Uterus (tissue), 4 donors: ENCODE data around the gene ZRANB3. TPM values are rescaled to one million over a fixed set of nuclear protein-coding genes. Genes with fewer than 3 reads are reported as not detected.
"Not testable (repeated sequence)": the region's sequence is repeated elsewhere in the genome, so short reads cannot be mapped to it uniquely, and the experiment has no call there.

Experiments used
- DNase-seq, 2 donors: peaks; one replicate each; pipeline ENCODE4 v3.0.0-alpha.2; 2019 to 2020
- H3K27ac ChIP-seq, 2 donors: fragments of 200-600 bp; sonication (generic); 1 replicate in 1 of 2; 2 replicates in 1 of 2; pipeline ENCODE4 v1.5.1; 2016 to 2018
- H3K27me3 ChIP-seq, 2 donors: fragments of 200-600 bp; sonication (generic); one replicate each; pipeline ENCODE4 v1.5.1; 2018 to 2019; ENCODE audit warnings: control low read depth in 1 of 2
- H3K36me3 ChIP-seq, 2 donors: fragments of 200-600 bp; sonication (generic); one replicate each; pipeline ENCODE4 v1.5.1; 2019; ENCODE audit warnings: control low read depth in 1 of 2
- H3K4me1 ChIP-seq, 2 donors: fragments of 200-600 bp; sonication (generic); one replicate each; pipeline ENCODE4 v1.5.1; 2018 to 2019; ENCODE audit warnings: control low read depth in 1 of 2
- H3K4me3 ChIP-seq, 2 donors: fragments of 200-600 bp; sonication (generic); 1 replicate in 1 of 2; 2 replicates in 1 of 2; pipeline ENCODE4 v1.5.1; 2018 to 2019; ENCODE audit warnings: mild to moderate bottlenecking in 1 of 2
- H3K9me3 ChIP-seq, 2 donors: fragments of 200-600 bp; sonication (generic); one replicate each; pipeline ENCODE4 v1.5.1; 2019; ENCODE audit warnings: control low read depth in 1 of 2
- POLR2A ChIP-seq, 2 donors: fragments of 450-650 bp; IDR thresholded peaks; one replicate each; pipeline ENCODE4 v1.6.1; 2016; ENCODE audit warnings: antibody characterized with exemption in 2 of 2, mild to moderate bottlenecking in 1 of 2, moderate library complexity in 1 of 2
- intact Hi-C: fragments of 100-400 bp; cut with DNase I; formaldehyde crosslinking; loops from one replicate; pipeline ENCODE4 v1.15.1; 2023; ENCODE audit warnings: low total_unique reads
- total RNA-seq, 4 donors: library from RNA; depleted of rRNA in 3 of 4; stranded (reverse); fragments of >200 nt in 3 of 4; gene quantifications; one replicate each; pipeline versions ENCODE4 v1.1.0 to v1.2.4, GENCODE V29; 2014 to 2023
- TF ChIP-seq, protein P1 (sequence below), 4 experiments: fragments of 200-600 bp in 2 of 4; fragments of 450-650 bp in 2 of 4; sonication (generic) in 2 of 4; IDR thresholded peaks; one replicate each; pipeline ENCODE4 v1.5.1; 2016 to 2019; ENCODE audit warnings: antibody characterized with exemption in 4 of 4, mild to moderate bottlenecking in 2 of 4, moderate library complexity in 1 of 4
- donor health status: DM: yes; HTN: yes; CAD: no.

ZRANB3 gene
- total RNA-seq, 4 donors from 2014 or later = 1.8 to 24.3 (median 5.5) TPM

DNA sequence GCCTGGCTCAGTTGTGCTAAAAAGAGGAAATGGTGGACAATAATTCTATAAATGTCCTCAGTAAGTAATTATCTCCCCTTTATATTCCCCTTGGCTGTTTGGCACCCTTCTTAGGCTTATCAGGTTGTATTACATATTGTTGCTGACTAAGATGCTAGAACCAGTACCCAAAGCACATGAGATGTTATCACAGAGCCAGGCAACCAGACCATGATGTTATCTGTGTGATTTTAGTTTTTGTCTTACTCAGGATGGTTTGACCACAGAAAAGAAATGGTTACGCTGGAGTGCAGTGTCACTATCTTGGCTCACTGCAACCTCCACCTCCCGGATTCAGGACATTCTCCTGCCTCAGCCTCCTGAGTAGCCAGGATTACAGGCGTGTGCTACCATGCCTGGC is 15.4 kb upstream of the ZRANB3 start:
- intact Hi-C loops = no loop called here
- no peak for DNase-seq
- H3K4me3 ChIP-seq = no peak overlapping the region
- H3K36me3 ChIP-seq = no peaks in the 10 kb centered on the region
- H3K27ac ChIP-seq = no peak overlapping the region
- no peaks in the 10 kb centered on the region for H3K9me3 ChIP-seq
- no peaks in the 10 kb centered on the region for H3K4me1 ChIP-seq
- TF ChIP-seq POLR2A (IDR thresholded peaks at IDR 0.05) = no peak
- TF ChIP-seq, protein P1, sequence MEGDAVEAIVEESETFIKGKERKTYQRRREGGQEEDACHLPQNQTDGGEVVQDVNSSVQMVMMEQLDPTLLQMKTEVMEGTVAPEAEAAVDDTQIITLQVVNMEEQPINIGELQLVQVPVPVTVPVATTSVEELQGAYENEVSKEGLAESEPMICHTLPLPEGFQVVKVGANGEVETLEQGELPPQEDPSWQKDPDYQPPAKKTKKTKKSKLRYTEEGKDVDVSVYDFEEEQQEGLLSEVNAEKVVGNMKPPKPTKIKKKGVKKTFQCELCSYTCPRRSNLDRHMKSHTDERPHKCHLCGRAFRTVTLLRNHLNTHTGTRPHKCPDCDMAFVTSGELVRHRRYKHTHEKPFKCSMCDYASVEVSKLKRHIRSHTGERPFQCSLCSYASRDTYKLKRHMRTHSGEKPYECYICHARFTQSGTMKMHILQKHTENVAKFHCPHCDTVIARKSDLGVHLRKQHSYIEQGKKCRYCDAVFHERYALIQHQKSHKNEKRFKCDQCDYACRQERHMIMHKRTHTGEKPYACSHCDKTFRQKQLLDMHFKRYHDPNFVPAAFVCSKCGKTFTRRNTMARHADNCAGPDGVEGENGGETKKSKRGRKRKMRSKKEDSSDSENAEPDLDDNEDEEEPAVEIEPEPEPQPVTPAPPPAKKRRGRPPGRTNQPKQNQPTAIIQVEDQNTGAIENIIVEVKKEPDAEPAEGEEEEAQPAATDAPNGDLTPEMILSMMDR (IDR thresholded peaks at IDR 0.05) = no peak
- no peaks in the 10 kb centered on the region for H3K27me3 ChIP-seq

DNA sequence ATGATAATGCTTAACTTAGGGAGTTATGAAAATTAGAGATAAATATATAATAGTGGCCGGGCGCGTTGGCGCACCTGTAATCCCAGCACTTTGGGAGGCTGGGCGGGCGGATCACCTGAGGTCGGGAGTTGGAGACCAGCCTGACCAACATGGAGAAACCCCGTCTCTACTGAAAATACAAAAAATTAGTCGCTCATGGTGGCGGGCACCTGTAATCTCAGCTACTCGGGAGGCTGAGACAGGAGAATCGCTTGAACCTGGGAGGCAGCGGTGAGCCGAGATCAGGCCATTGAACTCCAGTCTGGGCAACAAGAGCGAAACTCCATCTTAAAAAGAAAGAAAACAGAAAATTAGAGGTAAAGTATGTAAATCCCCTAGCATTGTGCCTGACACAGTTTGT is 2.5 kb upstream of the ZRANB3 start:
- DNase-seq, H3K27ac ChIP-seq, H3K4me1 ChIP-seq, intact Hi-C loops, H3K4me3 ChIP-seq, H3K9me3 ChIP-seq, H3K27me3 ChIP-seq, H3K36me3 ChIP-seq: not testable (repeated sequence)

DNA sequence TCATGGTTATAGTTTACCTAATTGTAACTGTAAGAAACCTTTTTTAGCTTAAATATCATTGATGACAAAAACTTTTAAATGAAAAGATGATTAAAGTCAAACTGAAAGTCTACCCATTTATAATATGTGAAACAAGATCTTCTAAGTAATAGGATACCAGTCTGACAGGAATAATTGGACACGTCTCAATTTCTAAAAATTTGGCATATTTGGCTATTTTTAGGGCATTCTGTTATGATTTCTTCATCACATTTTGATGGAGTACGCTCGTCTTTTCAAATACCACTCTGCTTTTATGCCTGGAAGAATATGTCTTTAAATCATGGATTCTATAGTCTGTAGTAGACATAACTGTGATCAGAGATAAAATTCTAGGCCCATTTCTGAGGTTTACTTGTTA is 1.6 kb upstream of the ZRANB3 start:
- Histone ChIP-seq H3K27me3 (no peaks in the 10 kb centered on the region), H3K9me3 (no peaks in the 10 kb centered on the region), H3K4me1 (peaks cover 0 to 3% of the 10 kb centered on the region in 2 donors), H3K27ac (no peak overlapping the region), H3K4me3 (no peak overlapping the region), H3K36me3 (no peaks in the 10 kb centered on the region)
- intact Hi-C loops = no loop called here
- DNase-seq = no peak
- TF ChIP-seq POLR2A (IDR thresholded peaks at IDR 0.05) = no peak
- TF ChIP-seq, protein P1 (IDR thresholded peaks at IDR 0.05) = no peak

DNA sequence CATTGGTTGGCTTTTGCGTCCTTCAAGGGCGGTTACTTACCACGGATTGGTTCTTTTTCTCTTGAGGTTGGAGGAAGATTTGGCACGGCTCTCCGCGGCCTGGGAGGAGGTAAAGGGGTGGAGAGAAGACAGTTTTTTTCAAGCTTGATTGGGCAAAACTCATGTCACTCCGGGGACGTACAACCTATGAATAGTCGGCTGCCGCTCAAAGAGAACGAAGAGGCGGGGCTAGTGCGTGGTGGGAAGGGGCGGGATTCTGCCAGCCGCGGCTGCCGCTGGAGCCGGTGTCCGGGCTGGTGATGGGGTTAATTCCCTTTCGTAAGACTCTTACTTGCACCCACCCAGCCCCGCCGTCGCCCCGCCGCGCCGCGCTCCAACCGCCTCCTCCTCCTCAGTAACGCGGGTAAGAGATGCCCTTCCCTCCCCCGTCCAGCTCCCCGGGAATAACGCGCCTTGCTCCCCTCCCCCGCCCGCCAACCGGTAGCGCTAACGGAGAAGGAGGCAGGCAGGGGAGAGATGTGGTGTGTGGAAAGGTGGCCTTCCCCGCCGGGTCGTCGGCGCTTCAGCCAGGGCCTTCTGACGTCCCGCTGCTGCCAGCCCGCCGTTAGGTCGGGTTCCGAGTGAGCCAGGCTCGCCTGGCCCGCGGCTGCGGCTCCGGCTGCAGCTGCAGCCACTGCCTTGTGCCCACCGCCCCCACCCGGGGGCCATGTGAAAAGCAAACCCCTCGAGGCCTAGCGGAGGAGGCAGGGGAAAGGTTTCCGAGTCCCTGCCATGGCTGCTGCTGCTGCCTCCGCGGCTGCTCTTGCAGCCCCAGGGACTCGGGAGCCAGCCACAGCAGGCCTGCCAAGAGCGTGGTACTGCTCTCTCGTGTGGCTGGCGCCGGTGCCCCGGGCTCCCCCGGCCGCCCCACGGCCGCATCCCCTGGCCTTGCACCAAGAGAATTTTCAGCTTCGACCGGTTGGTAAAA is 496 bp upstream of the ZRANB3 start, which contains the start of gene R3HDM1:
Gene R3HDM1, plus strand, starts transcription at position 254 of the 967 bp plus-strand sequence. CDS start 73,362 bp downstream, outside the sequence.
- peak within 1 kb of the TSS; percentile 58 to 93 for H3K4me3 ChIP-seq
- no peaks in the 10 kb centered on the region for H3K27me3 ChIP-seq
- DNase-seq = peak; percentile 97 to 100
- H3K4me1 ChIP-seq = peaks cover 0 to 3% of the 10 kb centered on the region in 2 donors
- no peaks in the 10 kb centered on the region for H3K9me3 ChIP-seq
- peak; percentile 11 to 17 for TF ChIP-seq POLR2A (IDR thresholded peaks at IDR 0.05)
- TF ChIP-seq, protein P1 (IDR thresholded peaks at IDR 0.05) = no peak
- no peaks in the 10 kb centered on the region for H3K36me3 ChIP-seq
- intact Hi-C loops = no loop called here
- peak within 1 kb of the TSS; percentile 97 for H3K27ac ChIP-seq

DNA sequence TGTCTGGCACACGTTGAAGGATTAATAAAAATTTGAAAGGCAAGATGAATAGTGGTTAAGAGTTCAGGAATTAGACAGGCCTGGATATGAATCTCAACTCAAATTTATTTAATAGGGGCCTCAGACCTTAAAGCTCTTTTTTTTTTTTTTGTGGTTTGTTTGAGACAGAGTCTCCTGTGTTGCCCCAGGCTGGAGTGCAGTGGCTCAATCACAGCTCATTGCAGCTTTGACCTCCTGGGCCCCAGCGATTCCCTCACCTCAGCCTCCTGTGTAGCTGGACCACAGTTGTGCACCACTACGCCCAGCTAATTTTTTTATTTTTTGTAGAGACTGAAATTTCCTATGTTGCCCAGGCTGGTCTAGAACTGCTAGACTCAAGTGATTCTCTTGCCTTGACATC is 3.0 kb downstream of the ZRANB3 start:
- Histone ChIP-seq H3K27me3 (no peaks in the 10 kb centered on the region), H3K4me1 (peaks cover 0 to 3% of the 10 kb centered on the region in 2 donors), H3K9me3 (no peaks in the 10 kb centered on the region), H3K36me3 (no peaks in the 10 kb centered on the region), H3K4me3 (no peak overlapping the region), H3K27ac (no peak overlapping the region)
- TF ChIP-seq, protein P1 (IDR thresholded peaks at IDR 0.05) = no peak
- no peak for TF ChIP-seq POLR2A (IDR thresholded peaks at IDR 0.05)
- no peak for DNase-seq
- intact Hi-C loops = no loop called here
